HEK293 (cell line): ENCODE results near the gene FZD2.

Experiments used
- PATZ1 ChIP-seq: fragments of 450-650 bp; formaldehyde crosslinking; IDR thresholded peaks from 2 replicates; pipeline ENCODE4 v1.5.1; 2016; ENCODE audit warnings: missing biosample characterization, missing genetic modification characterization
- YY1 ChIP-seq: fragments of 450-650 bp; formaldehyde crosslinking; IDR thresholded peaks from 2 replicates; pipeline ENCODE4 v1.5.1; 2018; ENCODE audit warnings: missing biosample characterization, missing genetic modification characterization
- ZBTB17 ChIP-seq: fragments of 450-650 bp; formaldehyde crosslinking; IDR thresholded peaks from 2 replicates; pipeline ENCODE4 v1.5.1; 2016; ENCODE audit warnings: missing biosample characterization, missing genetic modification characterization
- ZNF10 ChIP-seq: fragments of 450-650 bp; formaldehyde crosslinking; IDR thresholded peaks from 2 replicates; pipeline ENCODE4 v1.5.1; 2017; ENCODE audit warnings: missing biosample characterization, missing genetic modification characterization
- ZNF16 ChIP-seq: fragments of 450-650 bp; formaldehyde crosslinking; IDR thresholded peaks from 2 replicates; pipeline ENCODE4 v1.5.1; 2016; ENCODE audit warnings: low read depth, missing biosample characterization, missing genetic modification characterization
- ZNF184 ChIP-seq: fragments of 450-650 bp; IDR thresholded peaks from 2 replicates; pipeline ENCODE4 v1.5.1; 2018; ENCODE audit warnings: missing biosample characterization, mild to moderate bottlenecking, missing genetic modification characterization
- ZNF707 ChIP-seq: fragments of 450-650 bp; formaldehyde crosslinking; IDR thresholded peaks from 2 replicates; pipeline ENCODE4 v1.5.1; 2016; ENCODE audit warnings: missing biosample characterization, missing genetic modification characterization
- TF ChIP-seq, protein P1 (sequence below): fragments of 450-650 bp; formaldehyde crosslinking; IDR thresholded peaks from 2 replicates; pipeline ENCODE4 v1.5.1; 2016; ENCODE audit warnings: missing biosample characterization, missing genetic modification characterization

GRCh38 chr17:44565866-44566443, 8.7 kb downstream of the FZD2 start:
- TF ChIP-seq ZNF16 (tag by site-specific recombination) (no peak), ZBTB17 (tag by site-specific recombination) (no peak), YY1 (tag by site-specific recombination) (no peak), ZNF10 (no peak), PATZ1 (no peak), ZNF184 (no peak), ZNF707 (tag by site-specific recombination) (no peak)
- TF ChIP-seq, protein P1, sequence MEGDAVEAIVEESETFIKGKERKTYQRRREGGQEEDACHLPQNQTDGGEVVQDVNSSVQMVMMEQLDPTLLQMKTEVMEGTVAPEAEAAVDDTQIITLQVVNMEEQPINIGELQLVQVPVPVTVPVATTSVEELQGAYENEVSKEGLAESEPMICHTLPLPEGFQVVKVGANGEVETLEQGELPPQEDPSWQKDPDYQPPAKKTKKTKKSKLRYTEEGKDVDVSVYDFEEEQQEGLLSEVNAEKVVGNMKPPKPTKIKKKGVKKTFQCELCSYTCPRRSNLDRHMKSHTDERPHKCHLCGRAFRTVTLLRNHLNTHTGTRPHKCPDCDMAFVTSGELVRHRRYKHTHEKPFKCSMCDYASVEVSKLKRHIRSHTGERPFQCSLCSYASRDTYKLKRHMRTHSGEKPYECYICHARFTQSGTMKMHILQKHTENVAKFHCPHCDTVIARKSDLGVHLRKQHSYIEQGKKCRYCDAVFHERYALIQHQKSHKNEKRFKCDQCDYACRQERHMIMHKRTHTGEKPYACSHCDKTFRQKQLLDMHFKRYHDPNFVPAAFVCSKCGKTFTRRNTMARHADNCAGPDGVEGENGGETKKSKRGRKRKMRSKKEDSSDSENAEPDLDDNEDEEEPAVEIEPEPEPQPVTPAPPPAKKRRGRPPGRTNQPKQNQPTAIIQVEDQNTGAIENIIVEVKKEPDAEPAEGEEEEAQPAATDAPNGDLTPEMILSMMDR (tag by site-specific recombination) = no peak
